Loucy (cell line): ENCODE data around the gene RNPC3.

ENCODE experiments used
- H2AFZ ChIP-seq: fragments of 200-600 bp; sonication (generic); 2 replicates; pipeline ENCODE4 v1.6.0; 2016; ENCODE audit warnings: antibody characterized with exemption, mild to moderate bottlenecking, low read length, moderate library complexity
- H3F3A ChIP-seq: fragments of 200-600 bp; 2 replicates; pipeline ENCODE4 v1.6.0; 2016; ENCODE audit warnings: antibody characterized with exemption, low read depth, mild to moderate bottlenecking
- H3K27me3 ChIP-seq: fragments of 200-600 bp; sonication (generic); 2 replicates; pipeline ENCODE4 v1.6.1; 2014; ENCODE audit warnings: low read length, mild to moderate bottlenecking; ENCODE audit not compliant: insufficient read depth, poor library complexity, severe bottlenecking
- H3K36me3 ChIP-seq: fragments of 200-600 bp; sonication (generic); 2 replicates; pipeline ENCODE4 v1.6.1; 2016; ENCODE audit warnings: low read length; ENCODE audit not compliant: insufficient read depth
- H3K4me1 ChIP-seq: fragments of 200-600 bp; sonication (generic); 2 replicates; pipeline ENCODE4 v1.5.1; 2014; ENCODE audit warnings: low read length, mild to moderate bottlenecking; ENCODE audit not compliant: insufficient read depth, poor library complexity, severe bottlenecking
- H3K4me2 ChIP-seq: fragments of 200-600 bp; sonication (generic); 2 replicates; pipeline ENCODE4 v1.6.0; 2014; ENCODE audit warnings: antibody characterized with exemption, low read length, low read depth, mild to moderate bottlenecking; ENCODE audit not compliant: poor library complexity, severe bottlenecking
- H3K4me3 ChIP-seq: fragments of 200-600 bp; sonication (generic); 2 replicates; pipeline ENCODE4 v1.5.1; 2014; ENCODE audit warnings: low read length, mild to moderate bottlenecking, mixed read lengths; ENCODE audit not compliant: poor library complexity, severe bottlenecking
- H3K79me2 ChIP-seq: fragments of 200-600 bp; sonication (generic); 2 replicates; pipeline ENCODE4 v1.6.1; 2014; ENCODE audit warnings: low read length; ENCODE audit not compliant: insufficient read depth
- H3K9ac ChIP-seq: fragments of 200-600 bp; sonication (generic); 2 replicates; pipeline ENCODE4 v1.6.0; 2014; ENCODE audit warnings: mild to moderate bottlenecking, low read depth, low read length, moderate library complexity; ENCODE audit not compliant: poor library complexity, severe bottlenecking
- H3K9me2 ChIP-seq: fragments of 200-600 bp; sonication (generic); replicated peaks from 2 replicates; pipeline ENCODE4 v1.6.1; 2016; ENCODE audit warnings: low read depth, low read length, mixed read lengths
- H3K9me3 ChIP-seq: fragments of 200-600 bp; sonication (generic); 2 replicates; pipeline ENCODE4 v1.6.1; 2014; ENCODE audit warnings: mild to moderate bottlenecking, antibody characterized with exemption, low read length, low read depth; ENCODE audit not compliant: insufficient read depth
- H4K20me1 ChIP-seq: fragments of 200-600 bp; sonication (generic); 2 replicates; pipeline ENCODE4 v1.6.0; 2014; ENCODE audit warnings: antibody characterized with exemption, low read length, mild to moderate bottlenecking; ENCODE audit not compliant: insufficient read depth, poor library complexity, severe bottlenecking
- CTCF ChIP-seq: fragments of 200-600 bp; sonication (generic); conservative IDR thresholded peaks from 2 replicates; pipeline ENCODE4 v1.5.1; 2014; ENCODE audit warnings: mild to moderate bottlenecking, antibody characterized with exemption, low read length
- EZH2phosphoT487 ChIP-seq: fragments of 200-600 bp; IDR thresholded peaks from 2 replicates; pipeline ENCODE4 v1.6.1; 2018; ENCODE audit warnings: antibody characterized with exemption, mild to moderate bottlenecking, moderate library complexity, borderline replicate concordance

The RNPC3 gene

DNA sequence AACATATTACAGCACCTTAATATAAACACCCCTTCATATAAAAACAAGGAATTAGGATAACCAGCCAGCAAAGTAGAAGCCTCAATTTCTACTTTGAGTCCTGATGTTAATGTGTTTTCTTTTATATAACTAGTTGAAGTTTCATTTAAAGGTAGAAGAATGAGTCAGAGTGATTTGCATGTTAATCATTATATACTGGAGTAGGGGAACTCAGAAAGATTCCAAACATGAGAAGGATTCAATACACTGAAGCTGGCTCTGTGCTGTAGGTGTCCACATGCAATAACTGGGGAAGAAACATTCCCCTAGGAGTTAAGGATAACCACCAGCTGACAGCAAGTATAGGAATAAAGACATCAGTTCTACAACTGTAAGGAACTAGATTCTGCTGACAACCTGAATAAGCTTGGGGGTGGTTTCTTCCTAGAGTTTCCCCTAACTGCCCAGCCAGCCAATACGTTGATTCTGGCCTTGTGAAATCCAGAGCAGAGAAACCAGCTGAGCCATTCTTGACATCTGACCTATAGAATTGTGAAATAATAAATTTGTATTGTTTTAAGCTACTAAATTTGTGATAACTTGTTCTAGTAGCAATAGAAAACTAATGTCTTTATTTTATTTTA is 33.4 kb upstream of the RNPC3 start:
- no peaks in the 10 kb centered on the region for H3K79me2 ChIP-seq
- H4K20me1 ChIP-seq, result no peaks in the 10 kb centered on the region
- H3K9me3 ChIP-seq, result no peaks in the 10 kb centered on the region
- no peaks in the 10 kb centered on the region for H3K36me3 ChIP-seq
- no peaks in the 10 kb centered on the region for H3K4me1 ChIP-seq
- H3K9me2 ChIP-seq, result no peaks in the 10 kb centered on the region
- no peak overlapping the region for H2AFZ ChIP-seq
- H3K4me3 ChIP-seq, result no peak overlapping the region
- H3K27me3 ChIP-seq, result no peaks in the 10 kb centered on the region
- H3K4me2 ChIP-seq, result no peak overlapping the region
- no peak overlapping the region for H3K9ac ChIP-seq
- no peak for TF ChIP-seq EZH2phosphoT487
- no peak for TF ChIP-seq CTCF
- H3F3A ChIP-seq, result no peaks in the 10 kb centered on the region

DNA sequence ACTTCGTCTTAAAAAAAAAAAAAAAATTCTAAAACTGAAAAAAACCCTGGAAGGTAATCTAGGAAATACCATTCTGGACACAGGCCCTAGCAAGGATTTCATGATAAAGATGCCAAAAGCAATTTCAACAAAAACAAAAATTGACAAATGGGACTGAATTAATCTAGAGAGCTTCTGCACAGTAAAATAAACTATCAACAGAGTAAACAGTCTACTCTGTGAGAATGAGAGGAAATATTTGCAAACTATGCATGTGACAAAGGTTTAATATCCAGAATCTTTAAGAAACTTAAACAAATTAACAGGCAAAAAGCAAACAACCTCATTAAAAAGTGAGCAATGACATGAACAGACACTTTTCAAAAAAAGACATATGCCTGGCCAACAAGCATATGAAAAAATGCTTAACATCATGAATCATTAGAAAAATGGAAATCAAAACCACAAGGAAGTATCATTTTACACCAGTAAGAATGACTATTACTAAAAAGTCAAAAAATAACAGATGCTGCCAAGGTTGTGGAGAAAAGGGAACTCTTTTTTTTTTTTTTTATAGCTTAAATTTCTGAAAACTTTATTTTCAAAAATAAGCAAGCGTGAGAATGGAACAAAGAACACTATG is 29.4 kb upstream of the RNPC3 start:
- no peaks in the 10 kb centered on the region for H3K27me3 ChIP-seq
- H3K79me2 ChIP-seq, result no peaks in the 10 kb centered on the region
- H4K20me1 ChIP-seq, result no peaks in the 10 kb centered on the region
- no peaks in the 10 kb centered on the region for H3F3A ChIP-seq
- H3K4me1 ChIP-seq, result no peaks in the 10 kb centered on the region
- TF ChIP-seq CTCF, result no peak
- TF ChIP-seq EZH2phosphoT487, result no peak
- H2AFZ ChIP-seq, result no peak overlapping the region
- no peaks in the 10 kb centered on the region for H3K36me3 ChIP-seq
- no peaks in the 10 kb centered on the region for H3K9me3 ChIP-seq
- no peaks in the 10 kb centered on the region for H3K9me2 ChIP-seq
- no peak overlapping the region for H3K9ac ChIP-seq
- H3K4me2 ChIP-seq, result no peak overlapping the region
- H3K4me3 ChIP-seq, result no peak overlapping the region

GRCh38 chr1:103497404-103497803 is 28.1 kb upstream of the RNPC3 start:
- Histone ChIP-seq H3K36me3 (no peaks in the 10 kb centered on the region), H3K9me3 (no peaks in the 10 kb centered on the region), H3K79me2 (no peaks in the 10 kb centered on the region), H4K20me1 (no peaks in the 10 kb centered on the region), H2AFZ (no peak overlapping the region), H3F3A (no peaks in the 10 kb centered on the region), H3K4me3 (no peak overlapping the region), H3K4me2 (no peak overlapping the region), H3K9ac (no peak overlapping the region), H3K27me3 (no peaks in the 10 kb centered on the region), H3K9me2 (no peaks in the 10 kb centered on the region), H3K4me1 (no peaks in the 10 kb centered on the region)
- no peak for TF ChIP-seq EZH2phosphoT487
- TF ChIP-seq CTCF, result no peak
